Endodermal cell (in vitro differentiated cells): ENCODE data around the gene RNF40. TPM values are rescaled to one million over a fixed set of nuclear protein-coding genes. Genes with fewer than 3 reads are reported as not detected.

Experiments used
- DNase-seq: peaks from one replicate; pipeline ENCODE4 v3.0.0-alpha.2; 2017
- H3K27ac ChIP-seq: 2 replicates; pipeline ENCODE4 v1.5.1; 2013; ENCODE audit warnings: mild to moderate bottlenecking, low read depth, low read length, moderate library complexity
- H3K27me3 ChIP-seq: 2 replicates; pipeline ENCODE4 v1.6.1; 2013; ENCODE audit warnings: mild to moderate bottlenecking, low read length, moderate library complexity; ENCODE audit not compliant: insufficient read depth, control insufficient read depth, poor library complexity, severe bottlenecking
- H3K36me3 ChIP-seq: 2 replicates; pipeline ENCODE4 v1.7.0; 2013; ENCODE audit warnings: mild to moderate bottlenecking, low read length, moderate library complexity; ENCODE audit not compliant: control insufficient read depth, insufficient read depth
- H3K4me1 ChIP-seq: one replicate; pipeline ENCODE4 v1.7.0; 2013; ENCODE audit warnings: low read length; ENCODE audit not compliant: control insufficient read depth, insufficient read depth
- H3K4me3 ChIP-seq: 2 replicates; pipeline ENCODE4 v1.5.1; 2013; ENCODE audit warnings: mild to moderate bottlenecking, low read length, moderate library complexity
- H3K9ac ChIP-seq: 2 replicates; pipeline ENCODE4 v1.6.1; 2013; ENCODE audit warnings: mild to moderate bottlenecking, low read length, moderate library complexity; ENCODE audit not compliant: poor library complexity, severe bottlenecking; ENCODE audit errors: extremely low read depth
- H3K9me3 ChIP-seq: 2 replicates; pipeline ENCODE4 v1.6.1; 2013; ENCODE audit warnings: mild to moderate bottlenecking, low read length, moderate library complexity; ENCODE audit not compliant: control insufficient read depth
- H3K27ac Mint-ChIP-seq: 2 replicates; pipeline ENCODE4 v1.8.0; 2020; ENCODE audit warnings: mixed read lengths
- H3K27me3 Mint-ChIP-seq: 2 replicates; pipeline ENCODE4 v1.8.0; 2021; ENCODE audit warnings: mild to moderate bottlenecking, mixed read lengths; ENCODE audit not compliant: insufficient read depth
- H3K36me3 Mint-ChIP-seq: 2 replicates; pipeline ENCODE4 v1.8.0; 2020; ENCODE audit warnings: low read depth, mixed read lengths
- H3K4me1 Mint-ChIP-seq: 2 replicates; pipeline ENCODE4 v1.8.0; 2020; ENCODE audit warnings: mixed read lengths
- H3K4me3 Mint-ChIP-seq: 2 replicates; pipeline ENCODE4 v1.8.0; 2020; ENCODE audit warnings: mild to moderate bottlenecking, moderate library complexity, mixed read lengths
- H3K9me3 Mint-ChIP-seq: 2 replicates; pipeline ENCODE4 v1.8.0; 2020; ENCODE audit warnings: mild to moderate bottlenecking, mixed read lengths
- CTCF ChIP-seq: fragments of 200-600 bp; sonication (generic); conservative IDR thresholded peaks from 2 replicates; pipeline ENCODE4 v1.5.0; 2021; ENCODE audit warnings: antibody characterized with exemption, mild to moderate bottlenecking
- WGBS, 2 experiments: methylation state at CpG; one replicate each; pipeline versions ENCODE4 v1.1.5 to v1.1.7; 2013; ENCODE audit warnings: missing lambda C conversion rate in 2 of 2, mixed read lengths in 1 of 2; ENCODE audit not compliant: insufficient coverage in 1 of 2, insufficient read length in 1 of 2; 5-methylcytosine and 5-hydroxymethylcytosine counted together
- total RNA-seq, 2 donors: library from RNA; stranded (reverse); fragmentation: NEBNext Ultra II Directional in 1 of 2; extraction: Animal tissue kit (Norgen Biotek cat#: 25700) in 1 of 2; gene quantifications; 2 replicates in 1 of 2; 3 replicates in 1 of 2; pipeline ENCODE4 v1.2.1, GENCODE V29; 2021

Gene RNF40
- total RNA-seq, 2 donors from 2014 or later = 88.4 to 95.8 TPM

GRCh38 chr16:30720694-30721093 is 41.4 kb upstream of the RNF40 start:
- Histone ChIP-seq H3K4me3 (no peak overlapping the region), H3K4me1 (no peaks in the 10 kb centered on the region), H3K9ac (no peak overlapping the region), H3K27me3 (no peaks in the 10 kb centered on the region), H3K27ac (no peak overlapping the region), H3K36me3 (peaks cover 95% of the 10 kb centered on the region), H3K9me3 (no peaks in the 10 kb centered on the region)
- H3K36me3 Mint-ChIP-seq = peaks cover 89% of the 10 kb centered on the region
- H3K27me3 Mint-ChIP-seq = no peaks in the 10 kb centered on the region
- no peaks in the 10 kb centered on the region for H3K4me1 Mint-ChIP-seq
- H3K27ac Mint-ChIP-seq = no peak overlapping the region
- DNase-seq = no peak
- H3K4me3 Mint-ChIP-seq = no peak overlapping the region
- 91 to 100% methylated on average over 4 to 8 of the region's 9 CpGs for WGBS, 2 experiments
- H3K9me3 Mint-ChIP-seq = no peaks in the 10 kb centered on the region
- TF ChIP-seq CTCF = no peak

- DNase-seq = no peak
- Histone ChIP-seq H3K27ac (no peak overlapping the region), H3K9ac (no peak overlapping the region), H3K4me3 (no peak overlapping the region), H3K4me1 (no peaks in the 10 kb centered on the region), H3K27me3 (no peaks in the 10 kb centered on the region), H3K9me3 (no peaks in the 10 kb centered on the region), H3K36me3 (peaks cover 95% of the 10 kb centered on the region)
- Mint-ChIP-seq H3K27ac (no peak overlapping the region), H3K4me1 (no peaks in the 10 kb centered on the region), H3K27me3 (no peaks in the 10 kb centered on the region), H3K9me3 (no peaks in the 10 kb centered on the region), H3K36me3 (peaks cover 89% of the 10 kb centered on the region), H3K4me3 (no peak overlapping the region)
- TF ChIP-seq CTCF = no peak
- 98% methylated on average over 8 of the region's 8 CpGs; no CpG with 5 or more reads in 1 of the 2 experiments for WGBS, 2 experiments
Observed at GRCh38 chr16:30721167-30721566, 41.0 kb upstream of the RNF40 start.

- no peak overlapping the region for H3K27ac Mint-ChIP-seq
- H3K4me3 Mint-ChIP-seq = no peak overlapping the region
- no peaks in the 10 kb centered on the region for H3K4me1 Mint-ChIP-seq
- peaks cover 87% of the 10 kb centered on the region for H3K36me3 Mint-ChIP-seq
- H3K9me3 ChIP-seq = no peaks in the 10 kb centered on the region
- WGBS, 2 experiments = 93 to 100% methylated on average over 1 of the region's 1 CpG
- no peak overlapping the region for H3K27ac ChIP-seq
- no peaks in the 10 kb centered on the region for H3K4me1 ChIP-seq
- no peaks in the 10 kb centered on the region for H3K9me3 Mint-ChIP-seq
- no peak for TF ChIP-seq CTCF
- H3K27me3 Mint-ChIP-seq = no peaks in the 10 kb centered on the region
- no peak overlapping the region for H3K4me3 ChIP-seq
- no peak for DNase-seq
- no peak overlapping the region for H3K9ac ChIP-seq
- H3K27me3 ChIP-seq = no peaks in the 10 kb centered on the region
- peaks cover 94% of the 10 kb centered on the region for H3K36me3 ChIP-seq
Observed at GRCh38 chr16:30721606-30722005, 40.5 kb upstream of the RNF40 start.
